Measurements from ENCODE around the gene DACH1.

The DACH1 gene

DNA sequence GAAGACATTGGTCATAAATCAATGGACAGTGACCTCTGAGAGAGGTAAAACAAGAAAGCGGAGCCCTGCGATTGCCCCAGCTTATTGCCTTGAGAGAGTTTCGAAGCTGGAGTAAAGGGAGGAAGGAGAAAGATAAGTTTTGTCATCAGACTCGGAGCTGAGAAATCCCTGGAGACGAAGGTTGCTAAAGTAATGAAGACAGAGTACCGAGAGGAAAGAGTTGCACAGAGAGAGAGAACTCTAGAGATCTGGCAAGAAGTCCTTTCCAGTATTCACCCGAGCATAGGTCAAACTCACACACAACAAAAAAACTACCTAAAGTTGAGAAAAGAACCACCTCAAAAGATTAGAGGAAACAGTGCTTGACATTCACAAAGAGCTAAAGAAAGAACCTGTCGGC, 472.0 kb downstream of the DACH1 start:
- no peak for DNase-seq (ENCODE audit: low read depth in 2 of 2)

DNA sequence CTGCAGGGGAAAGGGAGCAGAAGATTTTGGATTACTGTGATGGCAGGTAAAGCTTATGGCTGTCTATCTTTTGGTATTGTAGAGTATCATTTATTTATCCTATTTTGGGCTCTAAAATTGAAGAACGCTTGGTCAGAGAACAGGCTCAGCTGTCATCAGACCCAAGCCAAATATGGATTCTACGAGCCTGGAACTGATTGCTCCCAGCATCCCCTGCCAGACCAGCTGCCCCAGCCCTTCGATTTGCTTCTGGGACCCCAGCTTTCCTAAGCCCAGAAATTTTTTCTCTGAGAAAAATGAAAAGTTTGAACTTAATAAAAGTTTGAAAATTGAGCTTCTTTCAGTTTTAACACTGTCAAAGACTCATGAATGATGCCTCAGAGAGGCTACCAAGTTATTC, 472.8 kb downstream of the DACH1 start:
- no peak for DNase-seq (ENCODE audit: low read depth in 2 of 2)

Measured in fibroblast of skin of left biceps (primary cell).